NCI-H446 (cell line): ENCODE results near the gene NCEH1.
"Not testable (repeated sequence)": the region's sequence is repeated elsewhere in the genome, so short reads cannot be mapped to it uniquely, and the experiment has no call there.

Experiments used
- DNase-seq, 2 experiments: peaks; one replicate each; lab custom pipeline; 2025; lab: John Stamatoyannopoulos, UW

NCEH1 gene

DNA sequence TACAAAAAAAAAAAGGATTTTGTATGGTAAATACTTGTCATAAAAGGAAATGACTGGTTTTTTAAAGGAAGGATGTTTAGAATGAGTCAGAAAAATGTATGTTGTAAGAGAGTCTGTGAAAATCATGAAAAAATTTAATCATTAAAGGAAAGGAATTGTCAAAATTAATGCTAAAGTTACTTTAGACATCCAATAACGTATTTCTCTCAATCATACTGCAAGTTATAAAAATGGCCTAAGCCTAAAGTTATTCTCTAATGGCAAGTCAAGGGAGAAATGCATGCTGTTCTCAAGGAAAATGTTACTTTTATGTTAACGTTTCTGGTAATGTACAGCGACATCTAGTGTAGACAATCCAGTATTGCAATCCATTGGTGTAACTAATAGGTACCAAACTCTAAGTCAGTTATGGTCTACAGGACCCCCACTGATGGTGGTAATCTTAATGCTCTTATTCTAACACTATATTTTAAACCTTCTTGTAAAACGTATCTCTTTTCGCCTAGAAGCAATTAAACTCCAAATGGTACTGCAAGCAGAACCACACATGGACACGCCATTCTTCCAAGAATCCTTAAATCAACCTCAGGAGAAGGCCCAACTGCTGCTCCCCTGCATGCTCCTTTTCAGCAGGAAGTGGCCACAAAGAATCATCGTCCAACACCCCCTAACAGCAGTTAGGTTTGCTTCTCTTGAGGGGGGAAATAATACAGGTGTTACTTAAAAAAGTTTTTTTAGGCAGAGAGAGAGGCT, 35.2 kb downstream of the NCEH1 start:
- peak; percentile 76 to 79 for DNase-seq

GRCh38 chr3:172673210-172673679, 37.6 kb downstream of the NCEH1 start:
- peak; percentile 27 to 76 for DNase-seq

- DNase-seq = no peak
Measured at GRCh38 chr3:172669021-172669420, 41.8 kb downstream of the NCEH1 start.

DNA sequence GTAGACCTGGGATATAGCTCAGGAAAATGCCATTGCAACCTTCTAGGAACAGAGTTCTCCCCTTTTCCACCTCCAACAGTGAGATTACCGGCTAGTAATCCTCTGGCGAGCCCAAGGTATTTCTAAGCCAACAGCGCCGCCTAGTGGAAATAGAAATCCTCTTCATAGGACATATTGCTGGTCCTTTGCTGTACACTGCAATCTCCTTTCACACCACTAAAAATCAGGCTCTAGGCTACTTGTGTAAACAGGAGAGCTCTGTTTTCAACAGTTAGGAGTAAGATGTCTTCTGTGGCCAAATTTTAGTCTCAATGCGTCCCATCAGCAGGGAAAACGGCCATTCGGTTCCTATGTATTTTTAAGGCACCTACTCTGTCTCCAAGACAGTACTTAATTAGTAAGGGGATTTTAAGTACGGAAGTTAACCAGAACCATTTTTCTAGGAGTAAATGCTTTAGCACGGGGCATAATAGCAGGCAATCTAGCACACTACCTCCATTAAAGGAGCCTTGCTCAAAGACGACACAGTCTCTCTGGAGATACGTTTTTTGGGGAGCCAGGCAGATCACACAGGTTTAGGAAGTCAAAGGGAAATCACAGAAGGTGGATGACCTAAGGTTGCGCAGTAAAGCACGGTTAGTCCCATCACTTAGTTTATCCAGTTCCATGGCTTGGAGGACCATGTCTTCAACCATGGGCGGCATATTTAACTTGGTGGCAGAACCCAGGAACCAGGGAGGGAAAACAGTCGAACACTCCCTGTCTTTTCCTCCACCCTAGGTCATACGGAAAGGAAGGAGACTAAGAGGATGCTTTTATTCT, 43.8 kb downstream of the NCEH1 start:
- DNase-seq = peak; percentile 83 to 93

- no peak for DNase-seq
Measured at GRCh38 chr3:172666181-172666872, 44.5 kb downstream of the NCEH1 start.

GRCh38 chr3:172665510-172665909, 45.4 kb downstream of the NCEH1 start:
- not testable (repeated sequence) for DNase-seq

DNA sequence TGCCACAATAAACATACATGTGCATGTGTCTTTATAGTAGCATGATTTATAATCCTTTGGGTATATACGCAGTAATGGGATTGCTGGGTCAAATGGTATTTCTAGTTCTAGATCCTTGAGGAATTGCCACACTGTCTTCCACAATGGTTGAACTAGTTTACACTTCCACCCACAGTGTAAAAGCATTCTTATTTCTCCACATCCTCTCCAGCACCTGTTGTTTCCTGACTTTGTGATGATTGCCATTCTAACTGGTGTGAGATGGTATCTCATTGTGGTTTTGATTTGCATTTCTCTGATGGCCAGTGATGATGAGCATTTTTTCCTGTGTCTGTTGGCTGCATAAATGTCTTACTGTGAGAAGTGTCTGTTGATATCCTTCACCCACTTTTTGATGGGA, 50.4 kb downstream of the NCEH1 start:
- not testable (repeated sequence) for DNase-seq

GRCh38 chr3:172659246-172660002, 51.4 kb downstream of the NCEH1 start:
- DNase-seq = peak in 1 of 2 experiments; percentile 60

GRCh38 chr3:172658344-172659245, 52.3 kb downstream of the NCEH1 start:
- peak; percentile 46 to 84 for DNase-seq

- no peak for DNase-seq
Measured at GRCh38 chr3:172656602-172657001, 54.3 kb downstream of the NCEH1 start.

GRCh38 chr3:172655388-172655787, 55.5 kb downstream of the NCEH1 start:
- no peak for DNase-seq

GRCh38 chr3:172654470-172654869, 56.4 kb downstream of the NCEH1 start:
- no peak for DNase-seq

DNA sequence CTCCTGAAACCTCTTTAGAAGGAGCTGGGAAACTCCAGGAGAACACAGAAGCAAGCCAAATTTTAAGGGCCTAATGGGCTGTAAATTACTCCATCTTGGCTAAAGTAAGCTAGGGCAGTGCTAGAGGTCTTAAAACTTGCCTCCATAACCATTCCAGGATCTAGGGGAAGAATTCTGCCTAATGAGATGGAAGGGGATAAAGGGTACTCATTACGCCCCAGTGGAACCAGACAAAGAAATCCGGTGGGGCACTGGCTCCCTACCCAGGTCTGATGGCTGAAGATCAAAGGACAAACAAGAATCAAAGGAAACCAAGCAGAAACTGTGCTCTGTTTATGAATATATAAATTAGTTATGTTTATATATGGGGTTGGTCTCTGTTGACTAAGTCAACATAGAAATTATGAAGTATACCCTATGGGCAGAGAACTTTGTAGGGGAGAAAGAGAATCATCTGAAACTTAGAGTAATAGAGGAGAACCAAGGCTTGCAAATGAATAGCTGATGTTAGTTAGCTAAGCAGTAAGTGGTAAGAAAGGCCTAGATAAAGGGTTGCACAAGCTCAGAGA, 57.8 kb downstream of the NCEH1 start:
- DNase-seq = peak; percentile 89 to 96

- DNase-seq = no peak
Measured at GRCh38 chr3:172651936-172652625, 58.8 kb downstream of the NCEH1 start.

DNA sequence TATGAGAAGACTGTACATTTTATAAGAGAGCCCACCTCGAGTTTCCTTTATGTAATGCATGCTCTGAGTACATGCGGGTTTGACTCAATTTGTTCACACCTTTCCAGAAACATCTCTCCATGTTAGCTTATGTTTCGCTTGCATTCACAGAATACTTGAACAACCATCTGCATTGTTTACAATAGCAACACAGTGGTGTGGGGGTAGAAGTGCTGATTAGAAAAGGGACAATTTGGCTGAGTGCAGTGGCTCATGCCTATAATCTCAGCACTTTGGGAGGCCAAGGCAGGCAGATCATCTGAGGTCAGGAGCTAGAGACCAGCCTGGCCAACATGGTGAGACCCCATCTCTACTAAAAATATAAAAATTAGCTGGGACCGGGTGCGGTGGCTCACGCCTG, 60.9 kb downstream of the NCEH1 start:
- no peak for DNase-seq

GRCh38 chr3:172648747-172649146, 62.1 kb downstream of the NCEH1 start:
- DNase-seq = no peak

- peak in 1 of 2 experiments; percentile 24 for DNase-seq
Measured at GRCh38 chr3:172647823-172648222, 63.0 kb downstream of the NCEH1 start.

DNA sequence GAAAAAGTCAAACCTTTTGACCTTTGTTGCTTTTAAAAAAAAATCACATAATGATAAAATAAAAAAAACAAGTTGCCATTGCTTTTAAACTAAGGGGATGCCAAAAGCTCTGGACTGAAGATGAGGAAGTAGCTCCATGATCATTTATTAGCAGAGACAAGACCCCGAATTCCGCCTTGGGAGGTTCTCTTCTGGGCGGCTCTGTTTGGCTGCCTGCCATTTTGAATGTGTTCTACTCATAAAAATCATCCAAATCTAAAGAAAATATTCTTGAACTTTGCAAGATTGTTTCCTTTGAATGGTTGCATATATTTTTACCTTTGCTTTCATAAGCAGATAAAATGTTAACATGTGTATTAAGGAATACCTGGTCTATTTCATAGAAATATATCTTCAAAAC, 63.8 kb downstream of the NCEH1 start:
- DNase-seq = peak in 1 of 2 experiments; percentile 46

DNA sequence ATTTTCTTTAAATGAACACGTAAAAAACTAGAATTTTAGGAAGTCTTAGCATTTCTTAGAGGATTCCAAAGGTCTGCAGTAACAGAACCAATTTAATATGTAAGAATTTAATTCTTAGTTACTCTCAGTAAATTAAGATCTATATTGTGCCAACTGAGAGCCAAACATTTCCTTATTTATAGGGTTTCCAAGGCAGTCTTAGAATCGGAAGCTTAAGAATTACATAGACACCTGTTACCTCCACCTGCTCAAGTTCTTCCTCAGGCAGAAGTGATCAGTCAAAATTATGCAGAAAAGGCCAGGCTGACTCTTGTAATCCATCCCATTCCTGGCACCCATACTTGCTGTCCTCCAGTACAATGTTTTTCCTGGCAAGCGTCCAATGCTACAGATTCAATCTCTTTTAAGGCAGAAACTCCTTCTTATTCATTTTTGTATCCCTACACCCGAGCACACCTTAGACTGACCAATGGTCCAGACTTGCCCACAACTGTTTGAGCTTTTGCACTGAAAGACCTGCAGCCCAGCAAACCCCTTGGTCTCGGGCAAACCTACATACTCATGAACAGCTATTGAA, 64.3 kb downstream of the NCEH1 start:
- peak; percentile 82 to 93 for DNase-seq
